Measurements from ENCODE around the gene SHANK1.

Gene SHANK1

DNA sequence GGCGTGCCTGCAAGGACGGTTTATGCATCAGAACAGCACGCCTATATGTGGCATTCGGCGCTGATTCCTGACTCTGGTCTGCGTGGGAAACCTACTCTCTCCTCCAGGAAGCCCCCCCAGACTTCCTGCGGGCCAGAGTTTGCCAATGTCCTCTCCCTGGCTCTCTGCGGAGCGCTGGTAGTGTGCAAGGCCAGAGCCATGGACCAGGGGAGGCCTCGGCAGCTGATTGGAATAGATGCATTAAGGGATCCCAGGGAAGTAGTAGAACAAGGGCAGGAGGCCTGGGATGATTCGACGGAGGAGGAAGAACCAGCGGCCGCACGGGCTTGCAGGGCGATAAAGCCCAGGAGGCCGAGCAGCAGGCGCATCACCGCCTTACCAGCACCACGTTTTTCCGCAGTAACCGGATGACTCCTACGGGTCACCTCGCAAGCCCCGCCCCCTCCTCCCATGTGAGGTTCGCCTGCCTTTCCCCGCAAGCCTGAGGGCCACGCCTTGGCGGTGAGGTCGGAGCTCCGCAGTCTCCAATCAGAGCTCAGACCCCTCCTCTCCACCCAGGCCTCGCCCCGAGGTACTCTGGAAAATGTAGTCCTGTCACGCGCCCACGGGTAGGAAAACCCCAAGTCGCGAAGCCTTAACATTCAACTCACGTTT, 8.6 kb upstream of the SHANK1 start:
- peak; percentile 56 for DNase-seq

DNA sequence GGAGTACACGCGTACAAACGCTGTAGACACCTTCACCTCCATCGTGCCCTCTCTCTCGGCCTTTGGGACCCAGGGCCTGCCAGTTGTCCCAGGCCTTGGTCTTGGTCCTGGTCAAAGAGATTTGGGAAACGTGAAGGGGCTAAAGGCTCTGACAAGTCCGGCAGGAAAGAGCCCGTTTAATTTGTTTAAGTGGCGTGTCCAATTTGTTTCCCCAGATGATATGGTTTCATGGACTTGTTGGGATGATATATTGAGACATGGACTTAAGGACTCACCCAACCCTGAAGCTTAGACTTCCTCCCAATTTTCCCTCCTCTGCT, 6.3 kb upstream of the SHANK1 start:
- no peak for DNase-seq

DNA sequence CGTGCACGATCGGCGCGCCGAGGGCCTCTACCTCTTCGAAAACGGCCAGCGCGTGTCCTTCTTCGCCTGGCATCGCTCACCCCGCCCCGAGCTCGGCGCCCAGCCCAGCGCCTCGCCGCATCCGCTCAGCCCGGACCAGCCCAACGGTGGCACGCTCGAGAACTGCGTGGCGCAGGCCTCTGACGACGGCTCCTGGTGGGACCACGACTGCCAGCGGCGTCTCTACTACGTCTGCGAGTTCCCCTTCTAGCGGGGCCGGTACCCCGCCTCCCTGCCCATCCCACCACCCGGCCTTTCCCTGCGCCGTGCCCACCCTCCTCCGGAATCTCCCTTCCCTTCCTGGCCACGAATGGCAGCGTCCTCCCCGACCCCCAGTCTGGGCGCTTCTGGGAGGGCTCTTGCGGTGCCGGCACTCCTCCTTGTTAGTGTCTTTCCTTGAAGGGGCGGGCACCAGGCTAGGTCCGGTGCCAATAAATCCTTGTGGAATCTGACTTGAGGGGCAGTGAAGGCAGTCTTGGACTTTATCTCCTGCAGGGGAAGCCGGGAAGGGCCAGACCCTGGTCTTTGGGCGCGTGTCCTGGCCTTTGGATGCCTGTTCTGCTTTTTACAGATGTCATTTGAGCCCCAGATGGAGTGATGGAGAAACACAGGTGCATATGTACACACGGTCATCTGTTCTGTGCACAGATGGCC, 5.8 kb upstream of the SHANK1 start:
- DNase-seq: no peak

DNA sequence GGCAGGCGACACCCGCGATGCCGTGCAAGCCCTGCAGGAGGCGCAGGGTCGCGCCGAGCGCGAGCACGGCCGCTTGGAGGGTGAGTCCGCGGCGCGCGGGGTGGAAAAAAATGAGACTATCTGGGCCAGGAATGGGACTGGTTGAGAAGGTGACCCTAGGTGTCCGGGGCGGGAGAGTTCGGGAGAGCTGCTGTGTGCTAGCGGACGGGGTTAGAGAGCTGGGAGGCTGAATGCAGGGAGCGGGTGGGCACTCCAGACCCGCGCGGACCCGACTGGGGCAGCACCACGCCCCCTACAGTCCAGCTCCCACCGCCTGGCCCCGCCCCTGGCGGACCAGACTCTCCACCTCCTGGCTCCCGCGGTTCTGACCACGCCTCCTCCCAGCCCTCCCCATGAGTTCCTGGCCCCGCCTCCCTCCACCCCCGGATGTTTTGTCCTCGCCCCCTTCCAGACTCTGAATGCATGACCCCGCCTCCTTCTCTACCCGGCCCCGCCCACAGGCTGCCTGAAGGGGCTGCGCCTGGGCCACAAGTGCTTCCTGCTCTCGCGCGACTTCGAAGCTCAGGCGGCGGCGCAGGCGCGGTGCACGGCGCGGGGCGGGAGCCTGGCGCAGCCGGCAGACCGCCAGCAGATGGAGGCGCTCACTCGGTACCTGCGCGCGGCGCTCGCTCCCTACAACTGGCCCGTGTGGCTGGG, 5.1 kb upstream of the SHANK1 start:
- DNase-seq: peak; percentile 80

DNA sequence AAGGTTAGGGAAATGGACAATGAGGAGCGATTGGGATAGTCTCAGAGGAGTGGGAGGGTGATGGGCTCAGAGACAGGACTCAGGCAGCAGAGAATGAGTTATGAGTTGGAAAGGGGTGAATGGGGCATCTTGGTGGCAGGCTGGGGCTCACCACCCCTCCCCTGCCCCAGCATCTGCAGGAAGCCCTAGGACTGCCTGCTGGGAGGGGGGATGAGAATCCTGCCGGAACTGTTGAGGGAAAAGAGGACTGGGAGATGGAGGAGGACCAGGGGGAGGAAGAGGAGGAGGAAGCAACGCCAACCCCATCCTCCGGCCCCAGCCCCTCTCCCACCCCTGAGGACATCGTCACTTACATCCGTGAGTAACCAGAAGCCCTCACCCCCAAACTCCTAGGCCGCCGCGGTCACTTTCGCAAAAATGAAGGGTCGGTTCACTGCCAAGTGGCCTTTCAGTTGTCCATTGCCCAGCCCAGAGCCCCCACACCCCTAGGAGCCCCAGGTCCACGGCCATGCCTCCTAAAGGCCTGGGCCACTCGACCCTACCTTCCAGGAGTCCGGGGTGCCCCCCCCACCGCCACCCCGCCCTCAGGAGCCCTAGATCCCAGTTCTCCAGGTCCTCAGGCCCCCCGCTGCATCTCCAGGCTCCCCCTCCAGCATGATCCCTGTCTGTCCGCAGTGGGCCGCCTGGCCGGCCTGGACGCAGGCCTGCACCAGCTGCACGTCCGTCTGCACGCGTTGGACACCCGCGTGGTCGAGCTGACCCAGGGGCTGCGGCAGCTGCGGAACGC, 4.3 kb upstream of the SHANK1 start:
- DNase-seq: no peak

DNA sequence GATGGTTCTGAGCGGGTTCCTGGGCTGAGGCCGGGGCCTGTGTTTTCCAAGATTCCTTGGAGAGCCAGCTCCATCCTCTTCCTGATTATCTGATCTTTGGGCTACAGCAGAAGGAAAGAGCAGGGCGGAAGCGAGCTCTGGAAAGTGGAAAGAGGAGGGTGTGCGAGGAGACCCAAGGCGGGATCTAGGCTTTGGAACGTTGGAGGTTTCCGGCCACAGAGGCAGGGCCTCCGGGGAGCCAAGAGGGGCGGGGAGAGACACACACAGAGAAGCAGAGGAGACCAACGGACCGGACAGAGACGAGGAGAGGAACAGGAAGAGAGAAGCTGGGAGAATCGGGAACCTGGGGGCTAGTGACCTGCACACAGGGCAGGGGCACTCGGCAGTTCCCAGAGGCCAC, 3.5 kb upstream of the SHANK1 start, which contains the start of gene CLEC11A:
TSS of gene CLEC11A (plus strand) at position 296 of the 400 bp plus-strand sequence. CDS start 162 bp downstream, outside the sequence.
- DNase-seq: no peak

DNA sequence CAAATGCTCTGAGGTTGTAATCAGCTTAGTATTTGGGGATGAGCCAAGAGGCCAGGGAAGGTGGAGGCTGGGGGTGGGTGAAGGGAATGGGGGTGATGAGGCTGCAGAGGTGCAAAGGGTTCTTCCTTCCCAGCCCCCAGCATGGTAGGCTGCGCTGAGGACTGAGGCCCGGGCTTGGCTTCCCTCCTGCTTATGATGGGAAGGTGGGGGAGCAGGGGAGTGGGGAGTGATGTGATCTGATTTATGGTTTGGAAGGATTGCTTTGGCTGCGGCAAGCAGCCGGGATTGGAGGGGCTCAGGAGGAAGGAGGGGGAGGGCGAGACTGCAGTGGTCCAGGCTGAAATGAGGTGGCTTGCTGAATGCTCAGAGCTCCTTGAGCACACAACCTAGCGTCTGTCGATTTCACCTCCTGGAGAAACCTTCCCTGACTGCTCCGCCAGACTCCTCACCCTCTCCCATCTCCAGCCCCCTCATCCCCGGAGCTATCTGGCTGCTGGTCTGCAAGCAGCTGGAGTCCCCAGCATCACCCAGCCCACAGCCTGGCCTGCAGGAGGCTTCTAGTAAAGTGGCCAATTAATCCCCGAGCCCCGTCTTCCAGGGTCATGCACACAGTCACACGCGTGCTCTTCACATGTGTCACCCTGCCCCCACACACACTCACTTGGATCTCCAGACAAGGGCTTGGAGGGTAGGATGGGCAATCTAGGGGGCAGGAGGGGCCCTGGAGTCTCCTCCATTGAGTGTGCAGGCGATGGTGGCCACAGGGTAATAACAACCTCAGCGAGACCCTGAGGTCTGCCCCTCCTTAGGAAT, 2.8 kb upstream of the SHANK1 start:
- no peak for DNase-seq

DNA sequence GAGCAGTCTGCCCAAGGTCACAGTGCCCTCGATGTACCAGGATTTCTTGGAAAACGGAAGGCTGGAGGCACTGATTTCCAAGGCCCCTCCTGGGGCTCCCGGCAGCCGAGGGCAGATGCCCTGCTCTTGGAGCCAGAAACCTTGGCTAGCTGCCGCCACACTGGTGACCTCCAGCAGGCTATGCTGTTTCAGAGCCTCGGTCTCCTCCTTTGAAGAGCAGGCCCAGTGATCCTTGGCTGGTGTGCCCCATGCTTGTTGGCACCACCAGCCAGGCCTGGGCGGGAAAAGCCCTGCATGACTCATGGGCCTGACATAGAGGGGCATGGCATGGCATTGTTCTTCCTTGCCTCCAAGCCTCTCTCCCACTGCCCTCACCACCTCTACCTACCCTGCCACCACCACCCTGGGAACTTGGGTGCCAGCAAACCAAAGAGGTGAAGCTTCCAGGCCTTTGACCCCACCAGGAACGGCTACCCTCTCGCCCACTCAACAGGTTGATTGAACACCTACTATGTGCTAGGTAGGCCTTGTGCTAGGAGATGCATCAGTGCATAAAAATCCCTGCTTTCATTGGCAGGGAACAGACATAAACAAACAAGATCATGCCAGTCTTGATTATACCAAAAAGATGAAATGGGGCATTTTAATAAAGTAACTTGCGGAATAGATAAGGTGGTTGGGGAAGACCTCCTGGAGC, 2.0 kb upstream of the SHANK1 start:
- no peak for DNase-seq

DNA sequence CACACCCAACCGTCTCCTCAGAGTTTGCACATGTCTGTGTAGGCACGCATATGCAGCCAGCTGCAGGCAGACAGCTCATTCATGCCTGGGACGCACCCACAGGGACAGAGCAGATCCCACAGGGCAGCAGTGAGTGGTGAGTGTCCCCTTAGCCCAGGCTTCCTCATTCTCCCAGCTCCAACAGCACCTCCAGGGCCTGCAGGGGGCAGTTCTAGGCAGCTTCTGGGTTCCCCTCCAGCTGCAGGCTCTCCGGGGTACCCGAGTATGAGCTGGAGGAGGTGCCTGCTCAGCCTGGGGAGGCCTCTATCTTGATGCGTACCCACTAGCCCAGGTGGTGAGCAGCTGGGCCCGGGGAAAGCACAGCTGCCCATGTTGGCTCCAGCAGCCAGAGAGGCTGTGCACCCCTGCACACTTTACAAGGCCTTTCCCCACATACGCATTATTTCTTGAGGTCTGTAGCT, 1.3 kb upstream of the SHANK1 start:
- no peak for DNase-seq

DNA sequence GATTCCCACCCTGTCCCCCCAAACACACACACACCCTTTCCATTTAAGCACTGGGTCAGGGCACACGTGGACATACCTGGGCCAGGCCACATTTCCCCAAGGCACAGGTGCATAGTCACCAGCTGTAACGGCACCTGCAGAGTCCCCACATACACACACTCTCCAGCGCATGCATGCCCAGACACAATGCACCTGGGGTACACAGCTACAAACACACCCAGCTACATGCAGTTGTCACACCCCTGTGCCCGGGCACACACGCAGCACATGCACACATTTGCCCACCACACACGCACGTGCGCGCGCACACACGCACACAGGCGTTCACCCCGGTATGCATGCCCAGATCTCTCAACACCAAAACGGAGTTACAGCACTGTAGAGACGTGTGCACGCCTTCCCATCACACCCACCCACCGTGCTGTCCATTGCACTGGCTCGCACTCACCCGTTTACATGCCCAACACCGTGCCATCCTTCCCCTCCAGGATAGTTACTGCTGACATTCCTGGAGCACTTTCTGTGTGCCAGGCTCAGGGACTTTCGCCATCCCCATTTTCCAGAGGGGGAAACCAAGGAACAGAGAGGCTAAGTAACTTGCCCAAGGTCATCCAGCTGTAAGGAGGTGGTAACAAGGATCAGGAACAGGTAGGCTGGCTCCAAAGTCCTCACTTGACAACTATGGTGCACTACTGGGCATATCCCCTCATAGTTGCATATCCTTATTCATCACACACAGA, 749 bp upstream of the SHANK1 start:
- no peak for DNase-seq

DNA sequence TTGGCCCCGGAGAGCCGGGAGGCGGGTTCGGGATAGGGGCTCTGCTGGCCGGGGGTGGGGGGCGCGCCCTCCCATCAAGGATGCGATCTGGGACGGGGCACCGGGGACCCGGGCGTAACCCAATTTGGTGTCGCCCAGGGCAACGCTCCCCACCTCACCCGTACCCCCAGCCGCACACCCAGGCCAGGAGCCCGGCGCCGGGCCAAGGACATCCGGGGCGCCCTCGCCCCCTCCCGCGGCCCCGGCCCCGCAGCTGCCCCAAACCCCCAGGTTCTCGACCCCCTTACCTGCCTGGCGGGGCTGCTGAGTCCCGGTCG, 525 bp downstream of the SHANK1 start:
- no peak for DNase-seq

DNA sequence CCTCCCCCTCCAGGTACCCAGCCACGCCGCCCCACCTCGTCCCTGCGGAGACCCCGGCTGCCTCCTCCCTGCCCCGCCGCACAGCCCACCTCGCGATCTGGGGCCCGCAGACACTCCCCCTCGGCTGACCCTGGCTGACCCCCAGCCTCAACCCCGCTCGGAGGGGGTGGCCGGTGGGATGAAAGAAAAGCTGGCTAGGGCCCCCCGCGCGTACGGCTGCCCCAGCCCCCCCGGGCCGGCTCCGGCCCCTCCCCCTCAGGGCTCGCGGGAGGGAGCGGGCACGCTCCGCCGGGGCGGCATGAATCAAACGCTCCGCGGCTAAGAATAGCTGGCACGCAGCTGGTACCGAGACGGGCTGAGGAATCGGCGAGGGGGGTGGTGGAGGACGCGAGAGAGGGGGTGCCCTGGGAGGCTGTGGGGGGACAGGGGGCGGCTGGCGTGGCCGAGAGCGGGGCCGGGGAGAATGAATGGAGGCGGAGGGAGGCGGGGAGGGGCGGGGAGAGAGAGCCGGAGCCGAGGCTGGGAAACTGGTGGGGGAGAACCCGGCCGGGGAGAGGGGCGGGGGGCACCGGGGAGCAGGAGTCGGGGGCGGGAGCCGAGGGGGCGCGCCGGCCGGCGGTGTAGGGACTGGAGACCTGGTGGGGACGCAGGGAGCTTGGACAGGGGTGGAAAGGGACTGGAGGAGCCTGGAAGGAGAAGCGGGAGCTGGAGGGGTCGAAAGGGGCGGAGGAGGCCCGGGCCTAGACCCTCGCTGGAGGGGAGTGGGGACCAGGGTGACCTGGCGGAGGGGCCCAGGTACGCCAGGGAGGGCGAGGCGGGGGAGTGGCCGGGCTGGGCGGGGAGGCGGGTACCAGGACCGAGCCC, 1.1 kb downstream of the SHANK1 start:
- DNase-seq: no peak

DNA sequence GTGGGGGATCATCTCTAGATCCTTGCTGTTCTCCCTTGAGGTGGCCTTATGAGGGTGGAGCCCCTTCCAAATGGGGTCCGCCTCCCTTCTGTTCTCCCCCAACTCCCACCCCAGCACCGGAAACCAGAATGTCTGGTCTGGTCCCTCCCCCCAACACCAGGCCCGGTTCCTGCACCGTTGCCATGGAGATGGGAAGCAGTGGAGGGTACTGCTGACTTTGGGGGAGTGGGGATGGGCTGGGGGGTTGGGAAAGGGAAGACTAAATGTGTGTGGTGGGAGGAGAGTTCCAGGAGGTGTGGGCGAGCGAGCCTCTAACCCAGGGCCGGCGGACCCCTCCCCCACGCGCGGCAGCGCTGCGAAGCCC, 1.7 kb downstream of the SHANK1 start:
- DNase-seq: no peak

DNA sequence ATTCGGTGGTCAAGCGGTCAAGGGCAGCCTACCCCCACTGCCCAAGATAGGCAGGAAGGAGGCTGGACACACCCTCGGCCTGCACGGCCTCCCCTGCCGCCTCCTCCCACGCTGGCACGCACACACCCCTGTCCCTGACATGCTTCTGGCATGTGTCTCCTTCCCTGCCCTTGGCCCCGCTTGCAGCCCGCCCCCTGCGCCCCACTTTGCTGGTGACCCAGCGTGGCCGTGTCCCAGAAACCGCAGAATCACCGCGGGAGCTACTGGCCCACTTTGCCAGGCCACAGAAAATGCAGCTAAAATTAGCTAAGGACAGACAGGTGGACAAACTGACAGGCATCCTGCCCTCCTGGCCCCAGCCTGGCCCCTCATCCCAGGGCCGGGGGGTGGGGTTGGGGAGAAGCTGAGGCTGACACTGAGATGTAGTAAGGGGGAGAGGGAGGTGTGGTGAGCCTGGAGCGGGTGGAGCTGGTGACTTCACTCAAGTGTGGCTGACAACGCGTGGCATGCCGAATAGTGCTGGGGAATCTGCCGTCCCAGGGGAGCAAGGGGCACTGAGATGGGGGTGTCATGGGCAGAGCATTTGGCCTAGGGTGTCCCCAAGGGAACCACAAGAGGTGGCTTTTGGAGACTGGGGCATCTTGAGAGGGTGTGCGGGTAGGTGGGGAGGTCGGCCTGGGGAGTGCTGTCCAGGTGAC, 2.4 kb downstream of the SHANK1 start:
- no peak for DNase-seq

DNA sequence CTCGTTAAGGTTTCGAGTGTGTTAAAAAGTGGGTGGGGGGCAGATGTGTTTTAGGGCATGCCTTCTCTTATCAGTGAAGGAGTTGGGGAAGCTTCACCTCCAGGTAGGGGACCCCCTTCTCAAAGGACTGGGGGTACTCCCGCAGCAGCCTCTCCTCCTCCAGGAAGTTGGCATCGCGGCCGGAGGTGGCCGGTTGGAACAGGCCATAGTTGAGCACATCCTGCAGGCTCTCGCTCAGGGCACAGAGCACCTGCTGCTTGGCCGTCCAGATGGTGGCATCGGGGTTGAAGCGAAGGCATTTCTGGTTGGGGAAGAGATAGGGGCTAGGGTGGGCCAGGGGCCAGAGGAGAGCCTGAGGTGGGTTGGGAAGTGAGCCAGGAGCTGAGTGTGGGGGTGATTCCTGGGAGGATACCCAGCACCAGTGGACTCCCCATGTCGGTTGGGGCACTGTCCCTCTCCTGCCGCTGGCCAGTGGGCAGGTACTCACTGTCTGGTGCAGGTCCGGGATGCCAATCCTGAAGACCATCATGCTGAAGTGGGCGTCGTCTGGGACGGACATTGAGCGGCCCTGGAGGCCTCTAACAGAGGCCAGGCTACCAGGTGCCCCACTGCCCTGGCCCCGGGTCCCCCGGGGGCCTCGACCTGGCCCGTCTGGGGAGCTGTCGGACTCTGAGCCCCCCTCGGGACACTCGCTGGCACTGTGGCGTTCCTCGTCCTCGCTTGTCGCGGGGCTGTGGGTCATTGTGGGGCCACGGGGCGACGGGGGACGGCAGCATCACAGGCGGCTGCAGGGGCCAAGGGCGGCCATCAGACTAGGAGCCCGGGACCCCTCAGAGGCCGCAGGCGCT, 3.2 kb downstream of the SHANK1 start:
- DNase-seq: no peak

DNA sequence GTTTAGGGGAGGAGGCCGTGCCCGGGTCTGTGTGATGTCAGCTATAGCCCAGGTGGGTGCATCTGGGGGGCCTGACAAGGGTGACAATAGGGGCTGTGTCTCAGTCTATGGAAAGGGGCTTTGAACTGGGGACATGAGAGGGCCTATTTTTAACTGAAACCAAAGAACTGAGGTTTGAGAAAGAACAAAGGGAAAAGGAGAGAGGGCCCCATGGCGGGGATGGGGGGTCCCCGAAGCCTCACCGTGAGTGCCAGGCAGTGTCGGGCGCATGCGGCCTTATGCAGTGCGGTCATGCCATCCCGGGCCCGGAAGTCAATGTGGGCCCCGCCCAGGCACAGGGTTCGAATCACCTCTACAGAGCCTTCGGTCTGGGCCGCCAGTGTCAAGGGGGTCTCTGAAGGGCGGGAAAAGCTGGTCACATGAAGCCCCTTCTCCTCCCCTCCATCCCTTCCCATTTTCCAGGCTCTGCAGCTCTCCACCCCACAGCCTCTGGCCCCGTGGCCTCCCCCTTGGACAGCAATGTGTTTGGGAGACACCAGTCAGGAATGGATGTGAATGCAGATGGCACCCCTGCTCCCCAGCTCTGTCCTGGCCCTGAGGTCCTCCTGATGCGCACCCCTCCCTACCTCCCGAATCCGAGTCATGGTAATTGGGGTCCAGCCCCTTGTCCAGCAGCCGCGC, 5.9 kb downstream of the SHANK1 start:
- no peak for DNase-seq

DNA sequence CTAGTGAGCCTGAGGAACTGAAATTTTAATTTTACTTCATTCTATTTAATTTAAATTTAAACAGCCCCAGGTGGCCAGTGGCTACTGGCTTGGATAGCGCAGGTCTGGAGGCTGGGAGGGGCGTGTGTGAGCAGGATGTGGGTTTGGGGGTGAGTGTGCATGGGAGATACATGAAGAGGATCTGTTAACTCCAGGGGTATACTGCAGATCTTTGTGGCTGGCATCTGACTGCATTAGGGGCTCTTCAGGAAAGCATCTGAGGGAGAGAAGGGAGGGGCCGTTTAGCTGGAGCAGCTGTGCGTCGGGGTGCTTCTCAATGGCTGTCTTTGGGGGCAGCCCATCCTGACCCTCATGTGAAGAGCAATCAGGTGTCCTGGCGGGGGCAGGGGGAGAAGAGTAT, 6.8 kb downstream of the SHANK1 start:
- DNase-seq: no peak

DNA sequence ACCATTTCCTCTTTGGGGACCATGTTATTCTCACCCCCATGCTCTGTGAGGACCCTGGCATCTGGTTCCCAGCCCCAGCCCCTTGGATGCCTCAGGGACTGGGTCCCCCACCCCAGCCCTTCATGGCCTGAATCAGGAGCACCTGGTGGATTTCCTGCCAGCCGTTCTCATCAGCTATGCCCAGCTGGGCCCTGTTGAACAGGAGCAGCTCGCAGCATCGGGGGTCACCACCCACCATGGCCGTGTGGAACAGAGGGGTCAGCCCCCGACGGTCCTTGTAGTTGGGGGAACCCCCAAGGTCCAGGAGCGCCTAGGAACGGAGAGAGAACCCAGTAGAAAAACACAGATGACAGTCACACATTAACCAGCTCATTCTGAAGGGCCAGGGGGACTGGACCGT, 7.8 kb downstream of the SHANK1 start:
- no peak for DNase-seq

Data from activated CD4-positive, CD25-positive, alpha-beta regulatory T cell treated with anti-CD3 and anti-CD28 coated beads, Interleukin-2, amount 50 U/mL, for 72 hours (primary cell).